HFF-Myc (cell line): ENCODE data around the gene AHDC1.

ENCODE experiments used
- DNase-seq: peaks from one replicate; pipeline ENCODE4 v3.0.0-alpha.2; 2011; ENCODE audit warnings: low read depth; ENCODE audit errors: extremely low read depth
- H3K4me3 ChIP-seq: replicated peaks from 2 replicates; pipeline ENCODE4 v1.5.1; 2011; ENCODE audit warnings: low read depth, mild to moderate bottlenecking, control low read depth, low read length
- CTCF ChIP-seq: IDR thresholded peaks from 2 replicates; pipeline ENCODE4 v1.5.1; 2012; ENCODE audit warnings: mild to moderate bottlenecking, low read depth, low read length, control low read depth; ENCODE audit errors: missing control alignments

AHDC1 gene

GRCh38 chr1:27596261-27596660 is 7.7 kb downstream of the AHDC1 start:
- no peak for TF ChIP-seq CTCF
- no peak overlapping the region for H3K4me3 ChIP-seq
- DNase-seq = no peak

- TF ChIP-seq CTCF = no peak
- H3K4me3 ChIP-seq = no peak overlapping the region
- no peak for DNase-seq
These were observed 8.3 kb downstream of the AHDC1 start for GRCh38 chr1:27595597-27595996.

- no peak overlapping the region for H3K4me3 ChIP-seq
- no peak for DNase-seq
- TF ChIP-seq CTCF = no peak
These were observed 9.1 kb downstream of the AHDC1 start for GRCh38 chr1:27594564-27595510.

- DNase-seq = no peak
- no peak for TF ChIP-seq CTCF
- no peak overlapping the region for H3K4me3 ChIP-seq
These were observed 10.0 kb downstream of the AHDC1 start for GRCh38 chr1:27593678-27594563.

- H3K4me3 ChIP-seq = no peak overlapping the region
- TF ChIP-seq CTCF = no peak
- DNase-seq = no peak
These were observed 10.8 kb downstream of the AHDC1 start for GRCh38 chr1:27592931-27593677.

DNA sequence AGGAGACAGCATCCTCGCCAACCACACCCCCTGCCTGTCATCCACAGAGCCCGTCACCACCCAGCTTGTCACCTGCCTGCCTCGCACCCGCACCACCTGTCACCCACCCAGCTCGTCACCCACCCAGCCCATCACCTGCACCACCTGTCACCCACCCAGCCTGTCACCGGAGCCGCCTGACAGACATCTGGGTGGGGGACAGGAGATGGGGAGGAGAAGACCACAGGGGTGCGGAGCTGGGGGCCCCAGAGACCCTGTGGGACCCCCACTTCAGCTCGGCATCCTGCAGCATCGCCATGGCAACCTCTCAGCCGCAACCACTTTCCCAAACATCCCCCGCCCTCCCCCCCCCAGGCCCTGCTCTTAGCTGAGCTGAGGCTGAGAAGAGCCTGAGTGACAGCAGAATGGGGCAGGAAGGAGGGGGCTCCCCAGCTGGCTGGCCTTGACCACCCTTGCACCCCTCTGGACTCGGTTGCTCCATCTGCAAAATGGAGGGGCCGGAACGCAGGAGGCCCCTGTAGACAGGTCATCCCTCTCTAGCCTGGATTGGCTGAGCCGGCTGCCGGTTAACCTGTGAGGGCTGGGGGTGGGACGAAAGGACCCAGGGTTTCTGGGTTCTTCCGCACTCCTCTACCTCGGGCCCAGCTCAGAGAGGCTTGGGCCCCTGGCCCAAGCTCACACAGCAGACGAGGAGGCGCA is 11.6 kb downstream of the AHDC1 start:
- H3K4me3 ChIP-seq = no peak overlapping the region
- no peak for TF ChIP-seq CTCF
- DNase-seq = no peak
